Parathyroid adenoma (tissue), 2 donors: ENCODE data around the gene NFATC3.

Source experiments
- H2AFZ ChIP-seq: fragments of 300-600 bp; sonication (generic); one replicate; pipeline ENCODE4 v1.7.0; 2017; ENCODE audit warnings: antibody characterized with exemption, mild to moderate bottlenecking
- H3K27ac ChIP-seq: fragments of 300-600 bp; sonication (generic); one replicate; pipeline ENCODE4 v1.7.0; 2017
- H3K27me3 ChIP-seq: fragments of 300-600 bp; sonication (generic); one replicate; pipeline ENCODE4 v1.7.0; 2017; ENCODE audit warnings: low read length; ENCODE audit not compliant: control insufficient read depth, insufficient read depth
- H3K36me3 ChIP-seq: fragments of 300-600 bp; sonication (generic); one replicate; pipeline ENCODE4 v1.7.0; 2017; ENCODE audit warnings: low read length; ENCODE audit not compliant: control insufficient read depth, insufficient read depth
- H3K4me1 ChIP-seq: fragments of 300-600 bp; sonication (generic); one replicate; pipeline ENCODE4 v1.7.0; 2017; ENCODE audit warnings: control low read depth
- H3K4me2 ChIP-seq: fragments of 300-600 bp; sonication (generic); one replicate; pipeline ENCODE4 v1.7.0; 2017; ENCODE audit warnings: low read length
- H3K4me3 ChIP-seq: fragments of 300-600 bp; sonication (generic); one replicate; pipeline ENCODE4 v1.7.0; 2017; ENCODE audit warnings: low read depth, low read length
- H3K79me2 ChIP-seq: fragments of 300-600 bp; sonication (generic); one replicate; pipeline ENCODE4 v1.7.0; 2017; ENCODE audit warnings: control low read depth
- H3K9ac ChIP-seq: fragments of 300-600 bp; sonication (generic); one replicate; pipeline ENCODE4 v1.7.0; 2017; ENCODE audit warnings: mild to moderate bottlenecking
- H3K9me3 ChIP-seq: fragments of 300-600 bp; sonication (generic); one replicate; pipeline ENCODE4 v1.7.0; 2017; ENCODE audit warnings: low read length; ENCODE audit not compliant: control insufficient read depth
- CTCF ChIP-seq: fragments of 300-600 bp; sonication (generic); IDR thresholded peaks from one replicate; pipeline ENCODE4 v1.7.0; 2017; ENCODE audit warnings: antibody characterized with exemption, mild to moderate bottlenecking
- donor health status: primary hyperparathyroidism.

NFATC3 gene

GRCh38 chr16:68096491-68096890 lies 11.3 kb downstream of the NFATC3 start:
- no peak overlapping the region for H3K27ac ChIP-seq
- no peak overlapping the region for H3K4me2 ChIP-seq
- peaks cover 66% of the 10 kb centered on the region for H3K79me2 ChIP-seq
- peaks cover 4% of the 10 kb centered on the region for H3K4me1 ChIP-seq
- no peak overlapping the region for H3K9ac ChIP-seq
- H3K36me3 ChIP-seq: no peaks in the 10 kb centered on the region
- no peak overlapping the region for H3K4me3 ChIP-seq
- H3K9me3 ChIP-seq: no peaks in the 10 kb centered on the region
- TF ChIP-seq CTCF: no peak
- H3K27me3 ChIP-seq: no peaks in the 10 kb centered on the region
- no peak overlapping the region for H2AFZ ChIP-seq

GRCh38 chr16:68097088-68097487 lies 11.9 kb downstream of the NFATC3 start:
- Histone ChIP-seq H3K27me3 (no peaks in the 10 kb centered on the region), H3K9ac (no peak overlapping the region), H3K4me3 (no peak overlapping the region), H3K79me2 (peaks cover 71% of the 10 kb centered on the region), H2AFZ (no peak overlapping the region), H3K36me3 (no peaks in the 10 kb centered on the region), H3K27ac (no peak overlapping the region), H3K4me2 (no peak overlapping the region), H3K4me1 (peaks cover 4% of the 10 kb centered on the region), H3K9me3 (no peaks in the 10 kb centered on the region)
- TF ChIP-seq CTCF: no peak

- H3K9ac ChIP-seq: no peak overlapping the region
- no peak overlapping the region for H3K27ac ChIP-seq
- H3K79me2 ChIP-seq: peaks cover 73% of the 10 kb centered on the region
- H3K36me3 ChIP-seq: no peaks in the 10 kb centered on the region
- peaks cover 6% of the 10 kb centered on the region for H3K4me1 ChIP-seq
- no peaks in the 10 kb centered on the region for H3K27me3 ChIP-seq
- no peaks in the 10 kb centered on the region for H3K9me3 ChIP-seq
- TF ChIP-seq CTCF: no peak
- H2AFZ ChIP-seq: no peak overlapping the region
- no peak overlapping the region for H3K4me2 ChIP-seq
- no peak overlapping the region for H3K4me3 ChIP-seq
Observed at GRCh38 chr16:68097895-68098294, 12.7 kb downstream of the NFATC3 start.

- Histone ChIP-seq H3K9ac (no peak overlapping the region), H3K27ac (no peak overlapping the region), H2AFZ (no peak overlapping the region), H3K4me1 (peaks cover 2% of the 10 kb centered on the region), H3K9me3 (no peaks in the 10 kb centered on the region), H3K36me3 (no peaks in the 10 kb centered on the region), H3K27me3 (no peaks in the 10 kb centered on the region), H3K4me3 (no peak overlapping the region), H3K4me2 (no peak overlapping the region), H3K79me2 (peaks cover 73% of the 10 kb centered on the region)
- TF ChIP-seq CTCF: no peak
Observed at GRCh38 chr16:68100488-68100887, 15.3 kb downstream of the NFATC3 start.

- peaks cover 2% of the 10 kb centered on the region for H3K4me1 ChIP-seq
- H3K4me2 ChIP-seq: no peak overlapping the region
- no peak overlapping the region for H3K9ac ChIP-seq
- no peaks in the 10 kb centered on the region for H3K9me3 ChIP-seq
- H3K27ac ChIP-seq: no peak overlapping the region
- no peaks in the 10 kb centered on the region for H3K36me3 ChIP-seq
- no peaks in the 10 kb centered on the region for H3K27me3 ChIP-seq
- no peak for TF ChIP-seq CTCF
- H3K4me3 ChIP-seq: no peak overlapping the region
- no peak overlapping the region for H2AFZ ChIP-seq
- peaks cover 80% of the 10 kb centered on the region for H3K79me2 ChIP-seq
Observed at GRCh38 chr16:68105611-68106010, 20.4 kb downstream of the NFATC3 start.
